T1000 (cell line): Measurements from ENCODE around the gene ZFY.

Experiments used
- DNase-seq: peaks from one replicate; lab custom pipeline; 2025; ENCODE audit warnings: mixed read lengths; lab: John Stamatoyannopoulos, UW

The ZFY gene

GRCh38 chrY:2934861-2935715 is at the start of gene ZFY:
Gene ZFY (plus strand): TSS chrY:2935381. CDS start chrY:2953937, 18,556 bp downstream.
- peak; percentile 60 for DNase-seq

GRCh38 chrY:2885880-2886279 is 49.3 kb upstream of the ZFY start:
- DNase-seq, result no peak

- DNase-seq, result no peak
These were observed 47.8 kb upstream of the ZFY start for GRCh38 chrY:2887386-2887785.

GRCh38 chrY:2887955-2888354 is 47.2 kb upstream of the ZFY start:
- DNase-seq, result no peak

- DNase-seq, result no peak
These were observed 41.7 kb upstream of the ZFY start for GRCh38 chrY:2893471-2893870.

- DNase-seq, result no peak
These were observed 39.1 kb upstream of the ZFY start for GRCh38 chrY:2896050-2896449.

GRCh38 chrY:2907356-2907755 is 27.8 kb upstream of the ZFY start:
- no peak for DNase-seq

GRCh38 chrY:2913066-2913815 is 21.9 kb upstream of the ZFY start:
- no peak for DNase-seq

- no peak for DNase-seq
These were observed 1.1 kb upstream of the ZFY start for GRCh38 chrY:2934078-2934477.

- DNase-seq, result peak; percentile 76
These were observed 695 bp downstream of the ZFY start for GRCh38 chrY:2935716-2936435.

- no peak for DNase-seq
These were observed 1.2 kb downstream of the ZFY start for GRCh38 chrY:2936436-2936750.

GRCh38 chrY:2937149-2937548 is 2.0 kb downstream of the ZFY start:
- no peak for DNase-seq

GRCh38 chrY:2949590-2950252 is 14.5 kb downstream of the ZFY start:
- no peak for DNase-seq

GRCh38 chrY:2950655-2951054 is 15.5 kb downstream of the ZFY start:
- DNase-seq, result no peak

GRCh38 chrY:2952912-2953311 is 17.7 kb downstream of the ZFY start:
- DNase-seq, result no peak

- no peak for DNase-seq
These were observed 19.6 kb downstream of the ZFY start for GRCh38 chrY:2954735-2955134.

- no peak for DNase-seq
These were observed 20.4 kb downstream of the ZFY start for GRCh38 chrY:2955561-2955960.

GRCh38 chrY:2962061-2962460 is 26.9 kb downstream of the ZFY start:
- DNase-seq, result no peak

GRCh38 chrY:2964814-2965213 is 29.6 kb downstream of the ZFY start:
- no peak for DNase-seq

GRCh38 chrY:2965629-2966028 is 30.4 kb downstream of the ZFY start:
- no peak for DNase-seq

GRCh38 chrY:2969561-2969960 is 34.4 kb downstream of the ZFY start:
- DNase-seq, result no peak

GRCh38 chrY:2972708-2973107 is 37.5 kb downstream of the ZFY start:
- DNase-seq, result no peak
